HTR-8/SVneo (cell line): ENCODE measurements around the gene TM4SF1.
"Not testable (repeated sequence)": the region's sequence is repeated elsewhere in the genome, so short reads cannot be mapped to it uniquely, and the experiment has no call there.

Experiments used
- DNase-seq: peaks from one replicate; pipeline ENCODE4 v3.0.0; 2011; ENCODE audit warnings: low spot score, mixed read lengths; ENCODE audit not compliant: insufficient read length
- FAIRE-seq: peaks from 2 replicates; lab custom pipeline; 2011; peaks lifted over from hg19 to GRCh38; lab: Jason Lieb, UNC

The TM4SF1 gene

DNA sequence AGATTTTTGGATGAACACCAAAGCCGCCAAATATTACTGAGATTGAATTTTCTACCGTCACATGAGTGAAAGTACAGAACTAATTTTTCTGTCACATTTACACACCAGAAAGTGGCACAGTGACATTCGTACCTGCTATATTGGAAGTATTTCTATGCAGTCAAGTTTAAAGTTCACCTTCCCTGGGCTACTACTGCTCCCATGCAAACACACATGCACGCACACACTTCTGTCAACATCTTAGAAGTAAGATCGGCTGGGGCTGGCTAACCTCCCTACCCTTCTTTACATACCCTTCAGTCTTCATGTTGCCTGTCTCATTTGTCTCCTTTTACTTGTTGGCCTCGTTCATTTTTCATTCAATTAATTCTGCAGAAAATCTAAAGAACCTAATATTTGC is 19.0 kb upstream of the TM4SF1 start:
- DNase-seq: no peak
- FAIRE-seq: no peak

DNA sequence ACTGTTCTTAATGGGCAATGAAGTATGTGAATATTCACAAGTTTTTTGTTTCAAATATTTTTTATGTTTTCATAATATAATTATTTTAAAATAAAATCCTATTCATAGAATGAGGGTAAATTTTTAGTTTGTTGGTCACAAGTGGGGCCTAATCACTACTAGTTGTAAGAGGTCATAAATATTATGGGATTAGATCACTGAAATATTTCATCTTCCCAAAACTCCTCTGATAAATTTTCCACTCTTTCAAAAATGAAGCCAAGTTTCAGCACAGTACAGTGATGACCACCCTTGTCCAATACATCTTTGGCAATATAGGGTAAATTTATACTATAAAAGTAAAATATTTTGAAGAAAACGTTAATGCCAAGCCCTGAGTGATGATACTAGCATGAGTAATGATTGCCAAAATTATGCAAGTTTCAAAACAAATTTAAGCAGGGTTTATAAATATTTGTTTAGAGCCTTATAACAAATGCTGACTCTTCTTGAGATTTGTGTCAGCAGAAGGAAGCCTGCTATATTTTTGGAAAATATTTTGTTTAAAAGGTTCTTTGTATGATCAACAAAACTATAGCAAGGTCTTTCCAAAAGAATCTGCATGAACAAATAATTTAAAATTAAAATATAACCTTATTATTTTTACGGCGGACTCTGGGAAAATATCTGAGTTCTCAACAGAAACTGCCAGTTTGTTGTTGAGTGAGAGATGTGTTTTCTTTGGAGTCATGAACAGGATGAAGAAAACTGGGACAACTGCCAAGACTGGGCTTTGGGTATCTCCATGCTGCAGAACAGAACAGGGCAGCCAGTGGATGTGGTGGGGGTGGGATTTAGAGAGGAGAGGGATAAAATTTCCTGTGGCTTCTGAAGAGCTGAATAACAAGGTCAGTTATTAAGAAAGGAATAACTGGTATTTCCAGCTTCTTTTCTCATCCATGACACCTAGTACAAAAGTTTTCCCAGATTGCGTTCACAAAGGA is 17.9 kb upstream of the TM4SF1 start:
- no peak for FAIRE-seq
- DNase-seq: no peak

DNA sequence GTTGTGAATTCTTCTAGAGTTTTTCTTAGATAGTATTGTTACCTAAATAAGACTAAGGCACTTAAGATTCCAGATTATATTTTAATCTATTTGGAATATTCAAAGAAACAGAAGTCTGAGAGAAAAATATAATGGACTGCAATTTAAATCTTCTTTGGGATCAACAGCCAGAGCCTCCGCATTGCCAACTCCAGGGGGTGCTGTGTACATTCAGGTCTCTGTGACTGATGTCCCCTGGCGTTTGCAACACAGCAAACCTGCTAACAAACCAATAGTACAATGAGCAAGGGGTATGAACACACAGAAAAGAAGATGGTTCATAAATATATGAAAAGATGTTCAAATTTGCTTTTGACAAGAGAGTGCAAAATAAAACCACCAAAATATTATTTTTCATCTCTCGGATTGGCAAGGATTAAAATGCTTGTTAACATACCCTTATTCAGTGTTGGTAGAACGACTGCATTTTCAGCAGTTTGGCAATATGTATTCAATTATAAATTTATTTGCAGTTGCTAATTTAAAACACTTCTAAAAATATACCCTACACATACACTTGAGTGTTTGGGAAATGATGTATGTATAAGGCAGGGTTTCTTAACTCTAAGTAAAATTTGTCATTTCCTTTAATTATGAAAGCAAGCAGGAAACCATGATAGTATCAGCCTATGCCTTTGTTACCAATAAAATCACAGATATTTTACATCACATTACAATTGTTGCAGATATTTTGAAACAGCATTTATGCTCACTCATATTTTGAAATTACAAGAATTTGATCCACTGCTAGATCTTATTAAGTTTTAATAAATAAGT is 16.1 kb upstream of the TM4SF1 start:
- DNase-seq (peak; percentile 62), FAIRE-seq (no peak)

DNA sequence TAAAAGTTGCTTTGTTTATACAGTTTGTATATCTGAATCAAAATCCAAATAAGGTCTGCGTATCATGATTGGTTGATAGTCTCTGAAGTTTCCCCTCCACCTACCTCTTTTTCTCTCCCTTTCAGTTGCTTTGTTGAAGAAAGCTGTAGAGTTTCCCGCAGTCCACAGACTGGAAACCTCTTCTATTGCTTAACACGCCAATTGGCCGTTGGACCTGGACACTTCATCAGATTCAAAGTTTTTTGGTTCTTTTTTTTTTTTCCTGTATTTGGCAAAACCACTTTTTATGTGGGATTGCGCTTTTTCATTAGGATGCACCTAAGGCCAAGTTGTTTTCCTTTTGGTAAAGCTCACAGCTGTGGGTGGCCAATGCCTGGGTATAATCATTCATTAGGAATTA is 14.5 kb upstream of the TM4SF1 start:
- no peak for FAIRE-seq
- DNase-seq: no peak

DNA sequence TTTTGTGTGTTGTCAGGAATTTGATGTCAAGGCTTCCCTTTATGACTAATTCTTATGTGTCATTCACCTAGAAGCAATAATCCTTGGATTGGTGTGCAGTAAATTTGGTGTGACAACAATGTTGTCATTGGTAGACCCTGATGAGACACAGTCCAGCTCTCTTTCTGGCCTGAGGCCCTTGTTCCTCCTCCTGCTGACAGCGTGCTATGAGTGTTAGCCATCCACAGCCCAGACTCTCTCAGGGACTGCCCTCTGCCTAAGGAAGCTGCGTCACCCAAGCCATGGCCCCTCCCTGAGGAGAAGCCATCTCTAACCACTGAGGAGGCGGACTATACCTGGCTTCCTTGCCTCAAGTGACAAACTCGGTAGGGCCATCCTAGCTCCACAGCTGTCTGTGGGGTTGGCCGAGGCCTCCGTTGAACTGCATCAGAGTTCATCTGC is 13.3 kb upstream of the TM4SF1 start:
- FAIRE-seq (peak; percentile 65), DNase-seq (no peak)

DNA sequence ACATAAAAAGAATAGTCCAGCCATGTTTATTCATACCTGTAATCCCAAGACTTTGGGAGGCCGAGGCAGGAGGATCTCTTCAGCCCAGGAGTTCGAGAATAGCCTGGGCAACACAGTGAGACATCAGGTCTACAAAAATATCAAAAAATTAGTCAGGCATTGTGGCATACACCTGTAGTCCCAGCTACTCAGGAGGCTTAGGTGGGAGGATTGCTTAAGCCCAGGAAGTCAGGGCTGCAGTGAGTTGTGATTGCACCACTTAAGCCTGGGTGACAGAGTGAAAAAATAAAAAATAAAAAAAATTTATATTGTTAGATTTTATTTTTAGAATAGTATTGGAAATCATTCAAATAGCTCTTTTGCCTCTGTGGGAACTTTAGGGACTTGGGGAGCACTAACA is 12.8 kb upstream of the TM4SF1 start:
- DNase-seq (no peak), FAIRE-seq (no peak)

DNA sequence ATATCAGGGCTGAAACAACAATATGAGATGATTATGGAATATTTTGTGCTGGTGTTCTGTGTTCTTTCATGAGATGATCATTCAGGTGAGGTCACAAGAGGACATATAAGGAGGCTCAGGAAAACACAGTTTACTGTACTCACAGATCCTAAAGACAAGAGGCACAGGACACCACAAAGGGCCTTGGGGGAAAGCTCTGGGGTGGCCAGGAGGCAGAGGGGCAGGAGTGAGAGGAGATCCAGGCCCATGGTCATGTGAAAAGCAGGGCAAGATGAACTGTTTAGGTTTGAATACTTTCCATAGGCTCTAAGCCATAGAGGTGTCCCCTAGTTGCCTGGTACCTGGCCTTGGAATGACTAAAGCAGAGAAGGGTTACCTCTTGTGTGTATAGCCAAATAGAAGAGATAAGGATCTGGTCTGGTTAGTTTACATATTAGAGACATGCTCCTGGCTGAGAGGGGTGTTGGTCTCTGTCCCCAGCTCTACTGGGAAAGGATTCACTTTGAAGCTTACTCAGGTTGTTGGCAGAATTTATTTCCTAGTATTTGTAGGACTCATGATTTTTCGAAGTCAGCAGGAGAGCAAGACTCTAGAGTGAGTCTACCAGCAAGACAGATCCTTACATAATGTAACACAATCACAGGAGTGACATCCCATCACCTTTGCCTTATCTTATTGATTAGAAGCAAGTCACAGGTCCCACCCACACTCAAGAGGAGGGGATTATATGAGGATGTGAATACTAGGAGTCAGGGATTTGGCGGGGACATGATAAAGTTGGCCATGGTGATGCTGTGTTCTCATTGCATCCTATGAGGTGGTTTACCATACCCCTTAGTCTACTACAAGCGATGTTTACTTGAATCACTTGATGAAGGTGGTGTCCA is 11.3 kb upstream of the TM4SF1 start:
- no peak for FAIRE-seq
- DNase-seq: no peak

DNA sequence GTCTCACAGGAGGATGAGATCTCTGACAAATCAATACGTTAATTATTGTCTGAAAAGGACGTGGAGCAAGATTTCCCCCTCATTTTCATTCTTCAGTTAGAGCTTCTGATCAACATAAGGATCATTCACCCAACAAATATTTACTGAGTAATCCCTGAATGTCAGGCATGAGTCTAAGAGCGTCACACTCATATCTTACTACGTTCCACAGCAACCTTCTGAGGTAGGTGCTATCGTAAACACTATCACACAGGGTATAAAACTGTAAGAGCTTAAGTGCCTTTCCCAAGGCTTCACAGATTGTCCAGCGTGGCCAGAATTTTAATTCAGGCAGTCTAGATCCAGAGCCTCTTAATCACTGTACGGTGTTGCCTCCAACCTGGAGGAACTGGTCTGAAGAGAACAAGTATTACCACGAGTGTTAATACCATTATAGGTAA is 10.6 kb upstream of the TM4SF1 start:
- peak; percentile 9 for FAIRE-seq
- DNase-seq: no peak

DNA sequence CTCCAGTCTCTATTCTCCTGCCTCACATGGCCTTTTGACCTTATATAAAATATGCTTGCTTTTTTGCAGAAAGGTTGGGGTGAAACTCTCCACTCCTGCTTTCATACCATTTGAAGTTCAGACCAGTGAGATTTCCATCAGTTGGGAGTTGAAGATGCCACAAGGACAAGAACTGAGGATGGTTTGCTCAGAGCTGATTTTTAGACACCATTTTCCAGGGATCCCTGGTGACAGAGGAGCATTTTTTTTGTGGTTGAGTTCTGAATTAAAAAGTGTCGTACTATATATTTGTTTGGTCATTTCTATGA is 8.8 kb upstream of the TM4SF1 start:
- DNase-seq (no peak), FAIRE-seq (no peak)

DNA sequence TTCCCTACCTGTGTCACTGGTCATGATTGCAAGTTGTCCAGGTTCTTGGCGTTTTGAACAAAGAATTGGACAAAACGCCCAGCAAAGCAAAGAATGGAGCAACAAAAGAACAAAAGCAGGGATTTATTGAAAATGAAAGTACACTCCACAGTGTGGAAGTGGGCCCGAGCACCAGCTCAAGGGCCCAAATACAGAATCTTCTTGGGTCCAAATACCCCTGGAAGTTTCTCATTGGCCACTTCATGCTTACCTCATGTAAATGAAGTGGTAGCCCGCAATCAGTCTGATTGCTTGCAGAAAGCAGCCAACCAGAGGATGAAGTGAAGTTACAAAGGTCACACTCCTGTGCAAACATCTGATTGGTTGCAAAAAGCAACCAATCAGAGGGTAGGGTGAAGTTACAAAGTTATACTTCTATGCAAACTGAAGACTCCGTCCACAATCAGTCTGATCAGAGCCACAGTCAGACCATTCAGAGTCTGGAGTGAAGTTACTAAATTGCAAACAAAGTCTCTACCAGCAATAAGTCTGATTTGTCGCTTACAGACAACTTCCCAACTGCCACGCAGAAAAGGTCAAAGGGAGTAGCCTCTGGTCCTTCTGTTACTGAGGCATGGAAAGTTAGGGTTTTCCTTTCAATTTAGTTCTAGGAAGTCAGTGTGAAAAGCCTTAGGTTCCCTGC is 8.3 kb upstream of the TM4SF1 start:
- no peak for FAIRE-seq

DNA sequence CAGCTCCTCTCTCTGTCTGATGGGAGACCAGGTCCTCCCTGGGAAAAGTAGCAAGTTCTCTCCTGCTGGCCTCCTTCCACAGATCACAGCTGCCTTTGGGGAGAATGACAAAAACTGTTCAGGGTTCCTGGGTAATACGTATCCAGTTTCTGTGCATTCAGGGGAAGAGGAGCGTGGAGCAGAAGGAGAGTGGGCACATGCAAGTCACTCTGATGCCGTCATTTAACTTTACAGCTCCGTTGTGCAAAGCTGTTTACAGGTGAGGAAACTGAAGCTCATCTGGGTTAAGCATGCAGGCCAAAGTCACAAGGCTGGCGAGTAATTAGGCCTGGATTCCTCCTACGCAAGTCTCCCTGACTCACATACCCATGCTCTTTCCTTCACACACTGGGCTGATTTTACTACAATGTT is 7.5 kb upstream of the TM4SF1 start:
- FAIRE-seq (no peak), DNase-seq (no peak)

More for the DNA sequence above, 8.3 kb upstream of the TM4SF1 start:
- no peak for DNase-seq

DNA sequence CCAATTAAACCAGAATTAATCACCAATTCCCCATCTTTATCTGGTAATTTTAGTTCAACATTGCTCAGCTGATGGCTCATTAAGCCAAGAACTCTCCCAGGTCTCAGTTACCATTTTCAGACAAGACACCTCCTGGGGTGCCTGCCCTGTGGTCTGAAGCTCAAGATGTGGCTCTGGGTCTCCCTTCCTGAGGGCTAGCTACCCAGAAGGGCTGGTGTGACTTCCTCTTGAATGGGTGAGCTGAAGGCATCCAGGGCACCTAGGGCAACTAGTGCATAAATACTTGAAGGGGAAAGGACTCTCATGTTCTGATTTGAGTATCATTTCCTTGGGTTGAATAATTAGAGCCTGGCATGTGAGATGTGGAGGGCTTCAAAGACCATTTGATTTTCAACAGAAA is 6.7 kb upstream of the TM4SF1 start:
- no peak for DNase-seq
- FAIRE-seq: no peak

DNA sequence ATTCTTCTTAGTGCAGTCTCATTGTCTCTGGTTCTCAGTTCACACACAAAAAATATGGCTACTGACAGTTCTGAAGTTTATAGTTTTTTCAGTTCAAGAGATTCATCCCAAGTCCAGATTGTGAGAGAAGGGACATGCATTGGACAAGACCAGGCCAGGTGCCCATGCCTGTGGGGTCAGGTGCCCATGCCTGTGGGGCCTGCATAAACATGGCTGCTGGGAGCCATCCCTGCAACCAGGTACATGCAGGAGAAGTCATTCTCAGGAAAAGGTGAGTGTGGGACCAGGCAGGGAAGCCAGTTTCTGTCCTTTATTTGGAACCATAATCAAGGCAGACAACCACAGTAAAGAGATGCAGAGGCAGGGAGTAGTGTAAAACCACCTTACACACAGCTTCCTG is 6.3 kb upstream of the TM4SF1 start:
- FAIRE-seq (no peak), DNase-seq (no peak)

DNA sequence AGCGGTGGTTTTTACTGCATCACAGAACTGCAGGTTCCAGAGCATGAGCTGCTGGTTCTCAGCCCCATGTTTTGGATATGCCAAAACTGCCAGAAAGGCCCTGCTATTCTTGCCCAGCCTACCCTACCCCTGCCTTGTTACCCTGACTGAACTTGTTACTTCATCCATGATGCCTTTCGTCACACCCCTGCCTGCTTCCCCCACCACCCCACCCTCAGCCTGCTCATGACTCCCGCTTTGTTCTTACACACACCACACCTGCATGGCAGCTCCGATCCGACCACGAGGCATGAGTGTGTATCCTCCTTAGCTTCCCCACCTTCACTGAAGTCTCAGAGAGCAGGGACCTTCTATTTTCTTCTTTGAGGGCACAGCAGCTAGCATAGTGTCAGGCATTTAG is 5.1 kb upstream of the TM4SF1 start:
- DNase-seq (no peak), FAIRE-seq (no peak)

DNA sequence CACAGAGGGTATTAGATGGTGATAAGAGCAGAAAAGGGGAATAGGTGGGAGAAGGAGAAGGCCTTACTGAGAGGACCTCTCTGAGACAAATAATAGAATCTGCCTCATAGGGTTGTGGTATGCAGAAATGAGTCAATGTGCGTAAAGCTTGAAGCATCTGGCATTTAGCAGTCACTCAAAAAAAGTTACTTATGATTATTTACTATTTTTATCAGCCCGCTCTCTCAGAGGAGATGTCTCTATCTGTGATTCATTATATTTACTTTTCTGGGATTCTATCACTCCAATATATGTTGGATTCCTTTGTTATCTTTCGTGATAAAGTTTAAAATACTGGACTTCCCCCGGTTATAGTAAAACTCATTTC is 4.6 kb upstream of the TM4SF1 start:
- DNase-seq (peak; percentile 54), FAIRE-seq (no peak)

DNA sequence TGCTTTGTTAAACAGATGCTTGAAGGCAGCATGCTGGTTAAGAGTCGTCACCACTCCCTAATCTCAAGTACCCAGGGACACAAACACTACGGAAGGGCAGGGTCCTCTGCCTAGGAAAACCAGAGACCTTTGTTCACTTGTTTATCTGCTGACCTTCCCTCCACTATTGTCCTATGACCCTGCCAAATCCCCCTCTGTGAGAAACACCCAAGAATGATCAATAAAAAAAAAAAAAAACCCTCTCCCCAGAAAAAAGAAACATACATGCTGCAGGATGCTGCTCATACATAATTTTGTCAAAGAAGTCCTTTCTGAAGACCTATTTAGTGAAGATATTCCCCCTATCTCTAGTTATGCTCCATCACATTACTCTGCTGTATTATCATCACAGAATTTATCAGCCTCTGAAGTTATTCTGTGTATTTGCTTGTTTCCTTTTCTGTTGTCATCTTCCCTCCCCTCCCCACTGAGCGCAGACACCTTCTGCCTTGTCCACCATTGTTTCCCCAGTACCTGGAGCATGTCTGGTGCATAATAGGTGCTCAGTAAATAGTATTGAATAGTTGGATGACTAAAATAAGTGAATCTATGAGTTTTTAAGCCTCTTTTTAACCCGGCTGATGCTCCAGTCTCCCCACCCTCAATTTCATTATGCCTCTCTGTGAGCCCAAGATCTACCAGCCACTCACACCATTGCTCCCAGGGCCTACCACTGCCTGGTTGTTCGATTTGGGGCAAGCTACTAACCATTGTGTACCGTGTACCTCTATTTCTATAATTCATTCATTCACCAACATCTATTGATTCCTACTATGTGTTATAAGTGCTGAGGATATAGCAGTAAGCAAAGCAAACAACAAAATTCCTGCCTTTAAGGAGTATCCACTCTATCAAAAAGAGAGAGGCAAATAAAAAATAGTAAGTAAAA is 4.0 kb upstream of the TM4SF1 start:
- DNase-seq (no peak), FAIRE-seq (no peak)

DNA sequence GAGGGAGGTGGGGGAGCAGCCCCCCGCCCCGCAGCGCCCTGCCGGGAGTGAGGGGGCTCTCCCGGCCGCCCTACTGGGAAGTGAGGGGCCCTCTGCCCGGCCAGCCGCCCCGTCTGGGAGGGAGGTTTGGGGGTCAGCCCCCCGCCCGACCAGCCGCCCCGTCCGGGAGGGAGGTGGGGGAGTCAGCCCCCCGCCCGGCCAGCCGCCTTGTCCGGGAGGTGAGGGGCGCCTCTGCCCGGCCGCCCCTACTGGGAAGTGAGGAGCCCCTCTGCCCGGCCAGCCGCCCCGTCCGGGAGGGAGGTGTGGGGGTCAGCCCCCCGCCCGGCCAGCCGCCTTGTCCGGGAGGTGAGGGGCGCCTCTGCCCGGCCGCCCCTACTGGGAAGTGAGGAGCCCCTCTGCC is 2.8 kb upstream of the TM4SF1 start:
- DNase-seq, FAIRE-seq: not testable (repeated sequence)

DNA sequence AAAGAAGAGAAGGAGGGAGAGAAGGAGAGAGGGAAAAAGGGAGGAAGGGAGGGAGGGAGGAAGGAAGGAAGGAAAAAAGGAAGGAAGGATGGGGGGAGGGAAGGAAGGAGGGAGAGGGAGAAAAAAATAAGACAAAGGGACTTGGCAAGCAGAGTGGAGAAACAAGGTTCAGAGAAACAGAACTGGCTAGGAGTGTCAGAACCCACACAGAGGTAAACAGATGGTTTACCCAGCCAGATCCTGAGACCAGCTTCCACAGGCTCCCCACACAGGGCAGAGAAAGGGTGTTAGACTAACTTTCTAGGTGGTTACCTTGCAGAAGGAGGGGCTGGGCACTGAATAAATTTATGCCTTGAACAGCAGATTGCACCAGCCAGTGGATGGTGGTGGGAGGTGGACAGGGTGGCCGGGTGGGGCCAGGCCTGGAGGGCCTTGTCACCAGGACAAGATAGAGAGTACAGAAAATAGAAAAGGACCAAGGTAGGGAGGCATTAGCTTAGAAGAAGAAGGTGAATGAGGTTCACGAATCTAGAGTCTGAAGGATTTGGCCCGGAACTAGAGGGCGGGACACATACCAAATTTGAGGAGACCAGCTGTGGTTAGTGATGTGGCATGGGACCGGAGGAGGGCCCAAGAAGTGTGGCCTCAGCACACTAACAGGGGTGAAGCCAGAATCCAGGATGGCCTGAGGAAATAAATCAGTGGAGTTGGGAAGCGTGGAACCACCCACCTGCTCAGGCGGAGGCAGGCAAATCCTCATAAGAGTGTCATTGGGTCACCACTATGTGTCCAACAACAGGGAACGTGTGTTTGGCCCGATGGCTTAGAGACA is 1.2 kb upstream of the TM4SF1 start:
- DNase-seq: no peak
- FAIRE-seq: no peak
